Measurements from ENCODE around the gene PCBP3.
A peak's percentile ranks its signal among the peaks of the same experiment; 100 is the strongest.

PCBP3 gene

GRCh38 chr21:45763506-45763905 lies 120.0 kb downstream of the PCBP3 start:
- no peak for DNase-seq

- DNase-seq = no peak
Observed at GRCh38 chr21:45764792-45765191, 121.3 kb downstream of the PCBP3 start.

- DNase-seq = no peak
Observed at GRCh38 chr21:45765375-45765774, 121.8 kb downstream of the PCBP3 start.

GRCh38 chr21:45766055-45766454 lies 122.5 kb downstream of the PCBP3 start:
- no peak for DNase-seq

GRCh38 chr21:45766501-45766900 lies 123.0 kb downstream of the PCBP3 start:
- DNase-seq = no peak

GRCh38 chr21:45767071-45768006 lies 123.8 kb downstream of the PCBP3 start:
- peak; percentile 35 for DNase-seq

- peak; percentile 63 for DNase-seq
Observed at GRCh38 chr21:45768011-45768739, 124.7 kb downstream of the PCBP3 start.

GRCh38 chr21:45768740-45769048 lies 125.2 kb downstream of the PCBP3 start:
- DNase-seq = peak; percentile 40

- no peak for DNase-seq
Observed at GRCh38 chr21:45769294-45769693, 125.8 kb downstream of the PCBP3 start.

GRCh38 chr21:45769896-45770295 lies 126.4 kb downstream of the PCBP3 start:
- DNase-seq = no peak

GRCh38 chr21:45772180-45772579 lies 128.7 kb downstream of the PCBP3 start:
- no peak for DNase-seq

GRCh38 chr21:45774291-45774690 lies 130.8 kb downstream of the PCBP3 start:
- no peak for DNase-seq

GRCh38 chr21:45776971-45777370 lies 133.4 kb downstream of the PCBP3 start:
- no peak for DNase-seq

GRCh38 chr21:45778686-45779085 lies 135.2 kb downstream of the PCBP3 start:
- no peak for DNase-seq

GRCh38 chr21:45779226-45779625 lies 135.7 kb downstream of the PCBP3 start:
- DNase-seq = no peak

- no peak for DNase-seq
Observed at GRCh38 chr21:45780647-45781046, 137.1 kb downstream of the PCBP3 start.

GRCh38 chr21:45781741-45782140 lies 138.2 kb downstream of the PCBP3 start:
- no peak for DNase-seq

GRCh38 chr21:45786660-45787059 lies 143.1 kb downstream of the PCBP3 start:
- no peak for DNase-seq

- DNase-seq = no peak
Observed at GRCh38 chr21:45787371-45787770, 143.8 kb downstream of the PCBP3 start.

- no peak for DNase-seq
Observed at GRCh38 chr21:45788198-45788597, 144.7 kb downstream of the PCBP3 start.

- no peak for DNase-seq
Observed at GRCh38 chr21:45788637-45789506, 145.3 kb downstream of the PCBP3 start.

GRCh38 chr21:45790427-45790826 lies 146.9 kb downstream of the PCBP3 start:
- no peak for DNase-seq

All from activated naive CD4-positive, alpha-beta T cell treated with anti-CD3 and anti-CD28 coated beads, Interleukin-2, amount 50 U/mL, for 16 hours (primary cell).